ENCODE measurements around the gene RMND5B.
A peak's percentile ranks its signal among the peaks of the same experiment; 100 is the strongest.

The RMND5B gene

GRCh38 chr5:178136990-178137389 is 6.2 kb downstream of the RMND5B start:
- no peak for DNase-seq

DNA sequence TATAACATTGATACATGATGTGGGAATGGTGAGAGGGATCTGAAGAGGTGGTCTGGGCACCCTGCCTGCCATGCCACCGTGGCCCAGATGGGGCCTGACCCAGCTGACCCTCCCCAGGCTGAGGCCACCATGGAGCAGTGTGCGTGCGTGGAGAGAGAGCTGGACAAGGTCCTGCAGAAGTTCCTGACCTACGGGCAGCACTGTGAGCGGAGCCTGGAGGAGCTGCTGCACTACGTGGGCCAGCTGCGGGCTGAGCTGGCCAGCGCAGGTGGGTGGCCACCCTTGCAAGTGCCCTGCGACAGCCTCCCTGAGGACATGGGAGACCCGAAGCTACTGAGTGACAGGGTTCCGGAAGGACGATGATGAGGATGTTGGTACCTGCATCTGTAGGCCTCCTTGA is 7.2 kb downstream of the RMND5B start:
- no peak for DNase-seq

GRCh38 chr5:178141550-178141949 is 10.7 kb downstream of the RMND5B start:
- no peak for DNase-seq

GRCh38 chr5:178142642-178143041 is 11.8 kb downstream of the RMND5B start:
- DNase-seq = no peak

- no peak for DNase-seq
Observed at GRCh38 chr5:178143246-178143645, 12.4 kb downstream of the RMND5B start.

DNA sequence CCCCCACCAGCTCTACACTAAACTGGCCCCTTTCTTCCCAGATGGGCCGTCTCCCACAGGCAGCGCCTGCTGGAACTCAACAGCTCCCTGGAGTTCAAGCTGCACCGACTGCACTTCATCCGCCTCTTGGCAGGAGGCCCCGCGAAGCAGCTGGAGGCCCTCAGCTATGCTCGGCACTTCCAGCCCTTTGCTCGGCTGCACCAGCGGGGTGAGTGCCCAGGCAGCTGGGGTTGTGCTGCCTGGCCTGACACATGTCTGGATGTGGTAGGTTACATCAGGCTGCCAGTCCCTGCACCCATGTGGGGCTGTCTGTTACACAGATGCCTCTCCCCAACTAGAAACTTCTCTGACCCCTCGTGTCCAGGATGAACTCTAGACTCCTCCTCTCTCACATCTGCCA is 13.1 kb downstream of the RMND5B start:
- DNase-seq = no peak

GRCh38 chr5:178145965-178146820 is 15.4 kb downstream of the RMND5B start:
- no peak for DNase-seq

GRCh38 chr5:178147406-178147805 is 16.6 kb downstream of the RMND5B start:
- no peak for DNase-seq

- DNase-seq = no peak
Observed at GRCh38 chr5:178149199-178149932, 18.6 kb downstream of the RMND5B start.

DNA sequence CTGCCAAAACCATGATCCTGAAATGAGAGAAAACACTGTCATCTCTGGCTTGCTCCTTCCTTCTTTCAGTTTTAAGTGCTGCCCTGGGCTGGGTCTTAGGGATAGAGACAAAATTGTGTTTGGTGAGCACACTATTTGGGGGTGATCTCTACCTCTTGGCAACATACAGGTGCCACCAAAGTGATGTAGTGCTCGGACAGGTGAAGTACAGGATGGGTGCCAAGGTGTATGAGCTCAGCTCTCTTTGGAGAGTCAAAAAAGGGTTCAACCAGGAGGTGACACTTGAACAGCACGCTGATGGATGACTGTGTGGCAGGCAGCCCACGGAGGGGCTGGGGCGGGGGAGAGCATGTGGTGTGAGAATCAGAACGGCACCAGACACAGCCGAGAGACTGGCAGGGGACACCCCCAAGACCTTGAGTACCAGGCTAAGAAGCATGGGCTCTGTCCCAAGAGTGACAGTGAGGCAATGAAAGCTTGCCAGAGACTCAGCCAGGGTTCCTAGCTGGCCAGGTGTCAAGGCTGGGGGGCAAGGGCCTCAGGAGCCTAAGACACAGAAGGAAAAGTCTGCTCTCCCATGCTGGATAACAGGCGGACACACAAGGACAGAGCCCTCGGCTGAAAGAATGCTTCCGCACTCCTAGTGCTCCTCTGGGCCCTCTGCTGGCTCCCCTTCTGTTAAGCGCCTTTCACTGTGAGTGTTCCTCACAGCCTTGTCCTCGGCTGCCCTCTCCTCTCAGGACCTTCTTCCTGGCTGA is 20.3 kb downstream of the RMND5B start:
- DNase-seq = no peak

GRCh38 chr5:178152491-178153444 is 22.0 kb downstream of the RMND5B start:
- DNase-seq = no peak

- DNase-seq = peak; percentile 92
Observed at GRCh38 chr5:178153530-178154340, 22.9 kb downstream of the RMND5B start, which contains the start of gene NHP2. Gene NHP2 (minus strand): TSS chr5:178153885. CDS start chr5:178153817, 68 bp downstream.

DNA sequence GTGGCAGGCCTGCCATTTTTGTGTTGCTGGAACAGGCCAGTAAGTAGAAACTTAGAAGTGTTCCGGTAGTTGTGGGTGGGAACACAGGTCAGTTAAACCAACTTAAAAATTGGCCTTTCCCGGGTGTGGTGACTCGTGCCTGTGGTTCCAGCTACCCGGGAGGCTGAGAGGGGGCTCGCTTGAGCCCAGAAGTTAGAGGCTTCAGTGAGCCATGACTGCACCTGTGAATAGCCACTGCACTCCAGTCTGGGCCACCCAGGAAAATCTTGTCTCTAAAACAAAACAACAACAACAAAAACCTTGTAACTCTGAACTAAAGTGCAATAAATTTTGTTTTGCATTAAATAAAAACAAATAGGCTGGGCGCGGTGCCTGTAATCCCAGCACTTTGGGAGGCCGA is 24.3 kb downstream of the RMND5B start:
- no peak for DNase-seq

- DNase-seq = no peak
Observed at GRCh38 chr5:178160176-178160575, 29.4 kb downstream of the RMND5B start.

GRCh38 chr5:178162481-178162880 is 31.7 kb downstream of the RMND5B start:
- no peak for DNase-seq

- peak; percentile 71 for DNase-seq
Observed at GRCh38 chr5:178163772-178164735, 33.2 kb downstream of the RMND5B start.

DNA sequence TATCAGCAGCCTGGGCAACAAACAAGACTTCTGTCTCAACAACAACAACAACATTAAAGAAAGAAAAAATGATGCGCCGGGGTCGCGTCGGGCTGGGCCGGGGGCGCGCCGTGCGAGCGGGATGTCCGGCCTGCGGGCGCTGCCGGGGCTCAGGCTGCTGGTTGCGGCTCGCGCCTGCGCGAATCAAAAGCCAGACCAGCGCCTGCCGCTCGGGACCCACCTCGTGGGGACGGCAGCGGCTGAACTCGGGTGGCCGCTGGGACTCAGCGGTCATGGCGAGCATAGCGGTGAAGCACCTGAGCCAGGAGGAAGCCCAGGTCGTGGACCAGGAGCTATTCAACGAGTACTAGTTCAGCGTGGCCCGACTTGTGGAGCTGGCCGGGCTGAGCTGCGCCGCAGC is 34.8 kb downstream of the RMND5B start:
- DNase-seq = no peak

- no peak for DNase-seq
Observed at GRCh38 chr5:178170455-178170854, 39.6 kb downstream of the RMND5B start.

GRCh38 chr5:178174456-178174855 is 43.6 kb downstream of the RMND5B start:
- no peak for DNase-seq

- no peak for DNase-seq
Observed at GRCh38 chr5:178176791-178177190, 46.0 kb downstream of the RMND5B start.

Measured in NCI-H1436 (cell line).